Fibroblast of skin of abdomen (primary cell): Measurements from ENCODE around the gene EPN3.

Source experiments
- DNase-seq: peaks from one replicate; pipeline ENCODE4 v3.0.0-alpha.2; 2013

EPN3 gene

GRCh38 chr17:50511058-50511457 is 21.5 kb upstream of the EPN3 start:
- DNase-seq = no peak

GRCh38 chr17:50513495-50513894 is 19.0 kb upstream of the EPN3 start:
- no peak for DNase-seq

GRCh38 chr17:50514388-50514787 is 18.1 kb upstream of the EPN3 start:
- no peak for DNase-seq

- DNase-seq = peak; percentile 48
These were observed 17.4 kb upstream of the EPN3 start for GRCh38 chr17:50514936-50515702.

- no peak for DNase-seq
These were observed 15.5 kb upstream of the EPN3 start for GRCh38 chr17:50517011-50517410.

GRCh38 chr17:50517504-50518383 is 14.8 kb upstream of the EPN3 start:
- DNase-seq = no peak

- DNase-seq = no peak
These were observed 14.0 kb upstream of the EPN3 start for GRCh38 chr17:50518384-50519023.

GRCh38 chr17:50519141-50519834 is 13.2 kb upstream of the EPN3 start:
- DNase-seq = no peak

GRCh38 chr17:50520483-50520882 is 12.1 kb upstream of the EPN3 start:
- no peak for DNase-seq

GRCh38 chr17:50521514-50521913 is 11.0 kb upstream of the EPN3 start:
- no peak for DNase-seq

- no peak for DNase-seq
These were observed 9.8 kb upstream of the EPN3 start for GRCh38 chr17:50522766-50523165.

- DNase-seq = no peak
These were observed 9.3 kb upstream of the EPN3 start for GRCh38 chr17:50523208-50523607.

- DNase-seq = no peak
These were observed 7.7 kb upstream of the EPN3 start for GRCh38 chr17:50524838-50525237.

GRCh38 chr17:50527155-50527762 is 5.3 kb upstream of the EPN3 start:
- DNase-seq = no peak

- no peak for DNase-seq
These were observed 4.5 kb upstream of the EPN3 start for GRCh38 chr17:50527949-50528474.

GRCh38 chr17:50529849-50530248 is 2.7 kb upstream of the EPN3 start:
- DNase-seq = no peak

- no peak for DNase-seq
These were observed 1.0 kb upstream of the EPN3 start for GRCh38 chr17:50531428-50532025.

- no peak for DNase-seq
These were observed 650 bp downstream of the EPN3 start for GRCh38 chr17:50533185-50533584.

- peak; percentile 60 for DNase-seq
These were observed 1.2 kb downstream of the EPN3 start for GRCh38 chr17:50533720-50534148.

- no peak for DNase-seq
These were observed 1.9 kb downstream of the EPN3 start for GRCh38 chr17:50534222-50534978.

- DNase-seq = no peak
These were observed 2.4 kb downstream of the EPN3 start for GRCh38 chr17:50534979-50535326.
